22Rv1 (cell line): ENCODE measurements around the gene FOXJ1.

ENCODE experiments used
- ZFX ChIP-seq: fragments of 450-650 bp; IDR thresholded peaks from 2 replicates; pipeline ENCODE4 v1.6.1; 2017; ENCODE audit warnings: antibody characterized with exemption, borderline replicate concordance
- TF ChIP-seq, protein P1 (sequence below): fragments of 450-650 bp; IDR thresholded peaks from 2 replicates; pipeline ENCODE4 v1.5.1; 2017; ENCODE audit warnings: mild to moderate bottlenecking

- TF ChIP-seq, protein P1, sequence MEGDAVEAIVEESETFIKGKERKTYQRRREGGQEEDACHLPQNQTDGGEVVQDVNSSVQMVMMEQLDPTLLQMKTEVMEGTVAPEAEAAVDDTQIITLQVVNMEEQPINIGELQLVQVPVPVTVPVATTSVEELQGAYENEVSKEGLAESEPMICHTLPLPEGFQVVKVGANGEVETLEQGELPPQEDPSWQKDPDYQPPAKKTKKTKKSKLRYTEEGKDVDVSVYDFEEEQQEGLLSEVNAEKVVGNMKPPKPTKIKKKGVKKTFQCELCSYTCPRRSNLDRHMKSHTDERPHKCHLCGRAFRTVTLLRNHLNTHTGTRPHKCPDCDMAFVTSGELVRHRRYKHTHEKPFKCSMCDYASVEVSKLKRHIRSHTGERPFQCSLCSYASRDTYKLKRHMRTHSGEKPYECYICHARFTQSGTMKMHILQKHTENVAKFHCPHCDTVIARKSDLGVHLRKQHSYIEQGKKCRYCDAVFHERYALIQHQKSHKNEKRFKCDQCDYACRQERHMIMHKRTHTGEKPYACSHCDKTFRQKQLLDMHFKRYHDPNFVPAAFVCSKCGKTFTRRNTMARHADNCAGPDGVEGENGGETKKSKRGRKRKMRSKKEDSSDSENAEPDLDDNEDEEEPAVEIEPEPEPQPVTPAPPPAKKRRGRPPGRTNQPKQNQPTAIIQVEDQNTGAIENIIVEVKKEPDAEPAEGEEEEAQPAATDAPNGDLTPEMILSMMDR = peak; percentile 19; the same call in 1 of the 2 replicates
- TF ChIP-seq ZFX = no peak
Observed at GRCh38 chr17:76153640-76154039, 12.6 kb upstream of the FOXJ1 start.
